HG03045 (cell line): ENCODE data around the gene SMIM45.

Source experiments
- ATAC-seq: cut with Tn5 transposase; IDR thresholded peaks from one replicate; pipeline ENCODE4 v1.9.1; 2021; ENCODE audit warnings: mild to moderate bottlenecking, moderate library complexity; ENCODE audit not compliant: unreplicated experiment

SMIM45 gene

GRCh38 chr22:41951898-41952474, at the start of gene SMIM45:
Gene SMIM45 (plus strand): TSS chr22:41952150.
- ATAC-seq = no peak

GRCh38 chr22:41902932-41903421, 49.0 kb upstream of the SMIM45 start:
- ATAC-seq = no peak

- ATAC-seq = no peak
Measured at GRCh38 chr22:41904450-41905410, 47.2 kb upstream of the SMIM45 start.

GRCh38 chr22:41905411-41906202, 46.3 kb upstream of the SMIM45 start:
- ATAC-seq = no peak

GRCh38 chr22:41906822-41907221, 45.1 kb upstream of the SMIM45 start:
- ATAC-seq = no peak

GRCh38 chr22:41907436-41908401, 44.2 kb upstream of the SMIM45 start:
- ATAC-seq = no peak

- ATAC-seq = no peak
Measured at GRCh38 chr22:41908411-41909309, 43.3 kb upstream of the SMIM45 start.

GRCh38 chr22:41909310-41910049, 42.5 kb upstream of the SMIM45 start:
- no peak for ATAC-seq

GRCh38 chr22:41910050-41911000, 41.6 kb upstream of the SMIM45 start:
- ATAC-seq = no peak

GRCh38 chr22:41911001-41911611, 40.8 kb upstream of the SMIM45 start:
- ATAC-seq = no peak

GRCh38 chr22:41912338-41913039, 39.5 kb upstream of the SMIM45 start:
- no peak for ATAC-seq

GRCh38 chr22:41913040-41913719, 38.8 kb upstream of the SMIM45 start:
- ATAC-seq = no peak

GRCh38 chr22:41913842-41914534, 38.0 kb upstream of the SMIM45 start:
- ATAC-seq = no peak

- no peak for ATAC-seq
Measured at GRCh38 chr22:41914611-41915034, 37.3 kb upstream of the SMIM45 start.
